Bronchial epithelial cell (primary cell): Measurements from ENCODE around the gene HAS3. TPM values are rescaled to one million over a fixed set of nuclear protein-coding genes. Genes with fewer than 3 reads are reported as not detected.

Experiments used
- DNase-seq: peaks from one replicate; pipeline ENCODE4 v3.0.0-alpha.2; 2010; ENCODE audit warnings: low read depth
- FAIRE-seq: peaks from 2 replicates; lab custom pipeline; 2011; peaks lifted over from hg19 to GRCh38; lab: Jason Lieb, UNC
- H3K27me3 ChIP-seq: 2 replicates; pipeline ENCODE4 v1.5.1; 2011; ENCODE audit warnings: low read length; ENCODE audit not compliant: control insufficient read depth, insufficient read depth
- H3K36me3 ChIP-seq: 2 replicates; pipeline ENCODE4 v1.5.1; 2011; ENCODE audit warnings: low read length; ENCODE audit not compliant: control insufficient read depth, insufficient read depth
- H3K4me3 ChIP-seq: 2 replicates; pipeline ENCODE4 v1.5.1; 2011; ENCODE audit warnings: mild to moderate bottlenecking, low read depth, low read length, control low read depth
- CTCF ChIP-seq: IDR thresholded peaks from 2 replicates; pipeline ENCODE4 v1.5.1; 2011; ENCODE audit warnings: mild to moderate bottlenecking, moderate library complexity, low read length, control low read depth, inconsistent platforms; ENCODE audit not compliant: insufficient read depth, severe bottlenecking
- total RNA-seq: library from RNA; depleted of rRNA; stranded (reverse); fragments of >200 nt; gene quantifications from 2 replicates; pipeline ENCODE4 v1.2.1, GENCODE V29; 2014

HAS3 gene
- total RNA-seq, 1 donor from 2014 or later = 8.4 TPM

- TF ChIP-seq CTCF = no peak
- H3K4me3 ChIP-seq = no peak overlapping the region
- no peak for DNase-seq
- H3K36me3 ChIP-seq = peaks cover 1% of the 10 kb centered on the region
- H3K27me3 ChIP-seq = no peaks in the 10 kb centered on the region
- no peak for FAIRE-seq
These were observed 25.0 kb downstream of the HAS3 start for GRCh38 chr16:69130461-69130860.

- FAIRE-seq = no peak
- DNase-seq = no peak
- Histone ChIP-seq H3K4me3 (peak overlapping the region; percentile 97), H3K27me3 (no peaks in the 10 kb centered on the region), H3K36me3 (peaks cover 1% of the 10 kb centered on the region)
- no peak for TF ChIP-seq CTCF
These were observed 25.9 kb downstream of the HAS3 start for GRCh38 chr16:69131167-69131838.

- no peak for TF ChIP-seq CTCF
- FAIRE-seq (no peak), DNase-seq (peak; percentile 50)
- H3K27me3 ChIP-seq = no peaks in the 10 kb centered on the region
- peaks cover 1% of the 10 kb centered on the region for H3K36me3 ChIP-seq
- peak overlapping the region; percentile 97 for H3K4me3 ChIP-seq
These were observed 26.5 kb downstream of the HAS3 start for GRCh38 chr16:69131839-69132423.

- TF ChIP-seq CTCF = no peak
- FAIRE-seq (no peak), DNase-seq (peak; percentile 47)
- Histone ChIP-seq H3K27me3 (no peaks in the 10 kb centered on the region), H3K4me3 (peak within 1 kb of the TSS; percentile 97), H3K36me3 (peaks cover 1% of the 10 kb centered on the region)
These were observed 27.2 kb downstream of the HAS3 start, which contains the start of the genes CHTF8 and UTP4 for GRCh38 chr16:69132424-69133252. Gene CHTF8 (minus strand): TSS chr16:69132588. CDS start chr16:69121458, 11,130 bp downstream. Gene UTP4 (plus strand): TSS chr16:69132649. CDS start chr16:69133460, 811 bp downstream.

- peak overlapping the region; percentile 97 for H3K4me3 ChIP-seq
- H3K36me3 ChIP-seq = peaks cover 4% of the 10 kb centered on the region
- FAIRE-seq = no peak
- DNase-seq = no peak
- TF ChIP-seq CTCF = no peak
- no peaks in the 10 kb centered on the region for H3K27me3 ChIP-seq
These were observed 28.0 kb downstream of the HAS3 start for GRCh38 chr16:69133373-69133954.
